Neural progenitor cell (in vitro differentiated cells): ENCODE data around the gene TMEM131L.

Experiments used
- CTCF ChIP-seq: fragments of 200-600 bp; sonication (generic); IDR thresholded peaks from 2 replicates; pipeline ENCODE4 v1.5.1; 2017; ENCODE audit warnings: antibody characterized with exemption, mild to moderate bottlenecking
- EZH2 ChIP-seq: fragments of 200-600 bp; sonication (generic); IDR thresholded peaks from 2 replicates; pipeline ENCODE4 v1.6.1; 2017; ENCODE audit warnings: antibody characterized with exemption, mild to moderate bottlenecking, moderate library complexity

GRCh38 chr4:153537493-153537960 lies 71.4 kb downstream of the TMEM131L start:
- TF ChIP-seq CTCF (no peak), EZH2 (no peak)
